Stimulated activated CD4-positive, alpha-beta T cell treated with anti-CD3 and anti-CD28 coated beads, Interleukin-12 subunit alpha, Interleukin-12 subunit beta, amount 100 ng/mL, for 4 hours (primary cell): ENCODE measurements around the gene CRYGA.

ENCODE experiments used
- DNase-seq: peaks from one replicate; pipeline ENCODE4 v3.0.0-alpha.2; 2020

CRYGA gene

GRCh38 chr2:208163489-208163888 is at the start of gene CRYGA:
CRYGA (minus strand) TSS chr2:208163589; CDS start chr2:208163556, 33 bp downstream.
- DNase-seq, result no peak

- DNase-seq, result no peak
These were observed 47.5 kb upstream of the CRYGA start for GRCh38 chr2:208210688-208211451.

GRCh38 chr2:208208335-208209085 is 45.1 kb upstream of the CRYGA start:
- DNase-seq, result no peak

- no peak for DNase-seq
These were observed 44.4 kb upstream of the CRYGA start for GRCh38 chr2:208207769-208208168.

GRCh38 chr2:208204166-208204565 is 40.8 kb upstream of the CRYGA start:
- no peak for DNase-seq

GRCh38 chr2:208195531-208195930 is 32.1 kb upstream of the CRYGA start:
- DNase-seq, result no peak

GRCh38 chr2:208192611-208193236 is 29.3 kb upstream of the CRYGA start:
- no peak for DNase-seq

- DNase-seq, result no peak
These were observed 26.6 kb upstream of the CRYGA start, which contains the start of gene C2orf80 for GRCh38 chr2:208189810-208190503. C2orf80 (minus strand) TSS chr2:208190030; CDS start chr2:208186986, 3,044 bp downstream.

- DNase-seq, result no peak
These were observed 25.9 kb upstream of the CRYGA start for GRCh38 chr2:208189069-208189809.

GRCh38 chr2:208186893-208187292 is 23.5 kb upstream of the CRYGA start:
- no peak for DNase-seq

GRCh38 chr2:208186465-208186864 is 23.1 kb upstream of the CRYGA start:
- DNase-seq, result no peak

GRCh38 chr2:208183972-208184705 is 20.8 kb upstream of the CRYGA start:
- DNase-seq, result no peak

- no peak for DNase-seq
These were observed 20.1 kb upstream of the CRYGA start for GRCh38 chr2:208183526-208183925.

- DNase-seq, result no peak
These were observed 19.4 kb upstream of the CRYGA start for GRCh38 chr2:208182835-208183234.

- no peak for DNase-seq
These were observed 15.7 kb upstream of the CRYGA start for GRCh38 chr2:208179028-208179609.

GRCh38 chr2:208175840-208176153 is 12.4 kb upstream of the CRYGA start:
- no peak for DNase-seq

- DNase-seq, result peak; percentile 42
These were observed 11.9 kb upstream of the CRYGA start for GRCh38 chr2:208175069-208175839.

- no peak for DNase-seq
These were observed 10.8 kb upstream of the CRYGA start for GRCh38 chr2:208174144-208174543.

- no peak for DNase-seq
These were observed 8.7 kb upstream of the CRYGA start for GRCh38 chr2:208172125-208172524.

GRCh38 chr2:208164951-208165755 is 1.8 kb upstream of the CRYGA start:
- DNase-seq, result no peak
